ENCODE results near the gene MFSD12. TPM values are rescaled to one million over a fixed set of nuclear protein-coding genes. Genes with fewer than 3 reads are reported as not detected.

MFSD12 gene
- total RNA-seq, 4 donors from 2014 or later, result 36.4 to 90.9 (median 66.7) TPM

GRCh38 chr19:3521104-3521445 is 36.3 kb downstream of the MFSD12 start:
- H3K4me3 ChIP-seq (replicated peaks in 1 of 3), result no peak overlapping the region
- TF ChIP-seq, protein P1, sequence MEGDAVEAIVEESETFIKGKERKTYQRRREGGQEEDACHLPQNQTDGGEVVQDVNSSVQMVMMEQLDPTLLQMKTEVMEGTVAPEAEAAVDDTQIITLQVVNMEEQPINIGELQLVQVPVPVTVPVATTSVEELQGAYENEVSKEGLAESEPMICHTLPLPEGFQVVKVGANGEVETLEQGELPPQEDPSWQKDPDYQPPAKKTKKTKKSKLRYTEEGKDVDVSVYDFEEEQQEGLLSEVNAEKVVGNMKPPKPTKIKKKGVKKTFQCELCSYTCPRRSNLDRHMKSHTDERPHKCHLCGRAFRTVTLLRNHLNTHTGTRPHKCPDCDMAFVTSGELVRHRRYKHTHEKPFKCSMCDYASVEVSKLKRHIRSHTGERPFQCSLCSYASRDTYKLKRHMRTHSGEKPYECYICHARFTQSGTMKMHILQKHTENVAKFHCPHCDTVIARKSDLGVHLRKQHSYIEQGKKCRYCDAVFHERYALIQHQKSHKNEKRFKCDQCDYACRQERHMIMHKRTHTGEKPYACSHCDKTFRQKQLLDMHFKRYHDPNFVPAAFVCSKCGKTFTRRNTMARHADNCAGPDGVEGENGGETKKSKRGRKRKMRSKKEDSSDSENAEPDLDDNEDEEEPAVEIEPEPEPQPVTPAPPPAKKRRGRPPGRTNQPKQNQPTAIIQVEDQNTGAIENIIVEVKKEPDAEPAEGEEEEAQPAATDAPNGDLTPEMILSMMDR (IDR thresholded peaks at IDR 0.05), result no peak
- TF ChIP-seq POLR2A (IDR thresholded peaks at IDR 0.05), result no peak
- H3K36me3 ChIP-seq, result peaks cover 13 to 20% of the 10 kb centered on the region in 2 donors
- no peaks in the 10 kb centered on the region for H3K9me3 ChIP-seq
- no peaks in the 10 kb centered on the region for H3K27me3 ChIP-seq
- no peak for DNase-seq
- intact Hi-C loops (cut with DNase I), result no loop called here
- H3K4me1 ChIP-seq, result peaks cover 0 to 9% of the 10 kb centered on the region in 2 donors
- WGBS, 2 donors, result 89 to 91% methylated on average over 7 of the region's 7 CpGs
- no peak overlapping the region for H3K27ac ChIP-seq

DNA sequence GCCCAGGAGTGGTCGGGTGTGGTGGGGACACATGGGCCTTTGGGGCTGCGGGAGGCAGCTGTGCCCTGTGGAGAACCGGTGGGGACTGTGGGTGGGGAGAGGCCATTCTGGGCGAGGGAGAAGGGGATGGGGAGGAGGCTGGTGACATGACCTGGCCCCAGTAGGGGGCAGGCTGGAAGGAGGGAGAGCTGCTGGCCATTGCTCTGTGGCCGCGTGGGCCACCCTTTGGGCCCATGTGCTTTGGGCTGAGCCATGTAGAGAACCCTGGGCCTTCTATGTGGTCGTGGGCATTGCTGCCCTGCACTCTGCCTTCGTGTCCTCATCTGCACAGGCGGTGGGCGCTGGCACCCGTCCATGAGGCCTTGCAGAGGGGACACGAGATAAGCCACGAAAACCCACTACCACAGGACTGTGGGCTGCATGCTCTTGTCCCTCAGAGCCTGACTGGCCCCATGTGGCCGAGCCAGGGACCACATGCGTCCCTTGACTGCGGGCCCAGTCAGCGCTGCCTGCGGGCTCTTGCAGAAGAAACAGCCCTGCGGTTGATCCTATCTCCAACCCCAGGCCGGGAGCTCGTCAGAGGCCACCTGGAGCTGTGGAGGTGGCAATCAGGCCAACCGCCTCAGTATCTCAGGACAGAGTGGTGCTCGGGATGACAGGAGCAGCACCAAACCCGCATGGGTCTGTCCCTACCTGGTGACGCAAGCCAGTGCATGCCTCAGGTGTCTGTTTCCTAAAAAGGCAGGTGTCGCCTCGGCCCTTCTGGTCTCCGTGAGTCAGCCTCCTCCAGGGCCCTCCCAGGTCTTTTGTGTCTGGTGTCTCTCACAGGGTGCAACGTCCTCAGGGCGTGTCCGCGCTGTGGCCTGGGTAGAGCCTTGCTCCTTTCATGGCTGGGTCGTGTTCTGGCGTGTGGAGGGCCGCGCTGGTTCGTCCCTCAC is 37.0 kb downstream of the MFSD12 start:
- WGBS, 2 donors, result 91 to 96% methylated on average over 13 to 21 of the region's 37 CpGs
- Histone ChIP-seq H3K4me1 (peaks cover 0 to 9% of the 10 kb centered on the region in 2 donors), H3K4me3 (replicated peaks in 1 of 3) (no peak overlapping the region), H3K27ac (no peak overlapping the region), H3K27me3 (no peaks in the 10 kb centered on the region), H3K9me3 (no peaks in the 10 kb centered on the region), H3K36me3 (peaks cover 9 to 18% of the 10 kb centered on the region in 2 donors)
- intact Hi-C loops (cut with DNase I), result no loop called here
- DNase-seq, result no peak
- TF ChIP-seq POLR2A (IDR thresholded peaks at IDR 0.05), result no peak
- TF ChIP-seq, protein P1 (IDR thresholded peaks at IDR 0.05), result no peak

DNA sequence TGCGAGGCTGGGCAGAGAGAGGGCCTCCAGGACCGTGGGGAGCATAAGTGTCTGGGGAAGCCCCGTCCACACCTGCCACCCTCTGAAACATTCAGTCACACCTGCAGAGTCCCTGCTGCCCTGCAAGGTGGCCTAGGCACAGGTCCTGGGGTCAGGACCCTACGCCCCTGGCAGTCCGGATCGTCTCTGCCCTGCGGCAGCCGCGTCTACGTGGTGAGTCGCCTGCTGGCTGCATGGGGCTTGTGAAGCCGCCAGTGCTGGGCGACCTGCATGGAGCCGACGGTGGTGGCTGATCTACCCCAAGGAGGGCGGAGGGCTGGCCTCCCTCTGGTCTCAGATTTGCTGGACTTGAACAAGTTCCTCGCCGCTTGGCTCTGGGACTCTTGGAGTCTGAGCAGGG is 38.3 kb downstream of the MFSD12 start:
- Histone ChIP-seq H3K36me3 (peaks cover 7 to 12% of the 10 kb centered on the region in 2 donors), H3K27ac (no peak overlapping the region), H3K4me1 (peaks cover 0 to 9% of the 10 kb centered on the region in 2 donors), H3K9me3 (no peaks in the 10 kb centered on the region), H3K4me3 (replicated peaks in 1 of 3) (no peak overlapping the region), H3K27me3 (no peaks in the 10 kb centered on the region)
- 87 to 89% methylated on average over 3 to 10 of the region's 18 CpGs for WGBS, 2 donors
- TF ChIP-seq POLR2A (IDR thresholded peaks at IDR 0.05), result no peak
- TF ChIP-seq, protein P1 (IDR thresholded peaks at IDR 0.05), result no peak
- intact Hi-C loops (cut with DNase I), result no loop called here
- no peak for DNase-seq

DNA sequence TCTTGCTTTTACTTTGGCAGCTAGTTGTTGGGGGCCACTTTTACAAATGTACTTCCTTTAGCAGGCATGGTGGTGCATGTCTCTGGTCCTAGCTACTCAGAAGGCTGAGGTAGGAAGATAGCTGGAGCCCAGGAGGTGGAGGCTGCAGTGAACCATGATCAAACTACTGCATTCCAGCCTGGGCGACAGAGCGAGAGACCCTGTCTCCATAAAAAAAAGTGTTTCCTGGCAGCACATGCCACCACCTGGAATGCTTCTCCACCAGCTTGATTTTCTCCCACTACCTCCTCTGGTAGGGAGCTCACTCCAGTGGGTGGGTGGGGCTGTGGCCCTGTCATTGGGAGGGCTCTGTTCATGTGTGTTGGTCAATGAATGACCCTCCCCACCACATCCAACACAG is 38.7 kb downstream of the MFSD12 start:
- intact Hi-C loops (cut with DNase I), result no loop called here
- no peaks in the 10 kb centered on the region for H3K9me3 ChIP-seq
- H3K4me1 ChIP-seq, result peaks cover 0 to 9% of the 10 kb centered on the region in 2 donors
- no peak for DNase-seq
- peaks cover 4 to 10% of the 10 kb centered on the region in 2 donors for H3K36me3 ChIP-seq
- no peak overlapping the region for H3K4me3 ChIP-seq (replicated peaks in 1 of 3)
- no peaks in the 10 kb centered on the region for H3K27me3 ChIP-seq
- TF ChIP-seq POLR2A (IDR thresholded peaks at IDR 0.05), result no peak
- TF ChIP-seq, protein P1 (IDR thresholded peaks at IDR 0.05), result no peak
- 50 to 62% methylated on average over 2 of the region's 2 CpGs for WGBS, 2 donors
- H3K27ac ChIP-seq, result no peak overlapping the region

- H3K4me3 ChIP-seq (replicated peaks in 1 of 3), result no peak overlapping the region
- H3K27ac ChIP-seq, result no peak overlapping the region
- no peaks in the 10 kb centered on the region for H3K9me3 ChIP-seq
- intact Hi-C loops (cut with DNase I), result no loop called here
- H3K36me3 ChIP-seq, result peaks cover 0 to 6% of the 10 kb centered on the region in 2 donors
- TF ChIP-seq POLR2A (IDR thresholded peaks at IDR 0.05), result no peak
- TF ChIP-seq, protein P1 (IDR thresholded peaks at IDR 0.05), result no peak
- H3K4me1 ChIP-seq, result peaks cover 0 to 9% of the 10 kb centered on the region in 2 donors
- no peak for DNase-seq
- no peaks in the 10 kb centered on the region for H3K27me3 ChIP-seq
- WGBS, 2 donors, result 77 to 79% methylated on average over 9 to 10 of the region's 10 CpGs
Observed at GRCh38 chr19:3518255-3518654, 39.1 kb downstream of the MFSD12 start.

Data from thyroid gland (tissue), 4 donors.